NT2/D1 (cell line): Measurements from ENCODE around the gene MAGI1.

Experiments used
- DNase-seq: peaks from one replicate; pipeline ENCODE4 v3.0.0-alpha.2; 2011; ENCODE audit warnings: low read depth, low spot score
- H3K27me3 ChIP-seq: 2 replicates; pipeline ENCODE4 v1.6.0; 2011; ENCODE audit warnings: mild to moderate bottlenecking; ENCODE audit not compliant: insufficient read length, insufficient read depth
- H3K36me3 ChIP-seq: 2 replicates; pipeline ENCODE4 v1.6.1; 2011; ENCODE audit warnings: mild to moderate bottlenecking, low read length, mixed read lengths; ENCODE audit not compliant: insufficient read depth, insufficient read length
- H3K4me1 ChIP-seq: 2 replicates; pipeline ENCODE4 v1.5.1; 2011; ENCODE audit not compliant: insufficient read depth, insufficient read length
- H3K4me3 ChIP-seq: 2 replicates; pipeline ENCODE4 v1.5.1; 2011; ENCODE audit warnings: low read depth; ENCODE audit not compliant: insufficient read length
- H3K9ac ChIP-seq: 2 replicates; pipeline ENCODE4 v1.6.0; 2011; ENCODE audit warnings: low read depth; ENCODE audit not compliant: insufficient read length
- H3K9me3 ChIP-seq: 2 replicates; pipeline ENCODE4 v1.5.1; 2011; ENCODE audit warnings: mild to moderate bottlenecking, low read length; ENCODE audit not compliant: insufficient read depth
- SUZ12 ChIP-seq: IDR thresholded peaks from 2 replicates; pipeline ENCODE4 v1.6.1; 2011; ENCODE audit not compliant: insufficient read length, insufficient read depth; ENCODE audit errors: extremely low read depth
- YY1 ChIP-seq: IDR thresholded peaks from 2 replicates; pipeline ENCODE4 v1.6.1; 2011; ENCODE audit not compliant: insufficient read length, insufficient read depth
- ZNF274 ChIP-seq: IDR thresholded peaks from 2 replicates; pipeline ENCODE4 v1.6.1; 2011; ENCODE audit warnings: mild to moderate bottlenecking, low read depth, low read length

Gene MAGI1

DNA sequence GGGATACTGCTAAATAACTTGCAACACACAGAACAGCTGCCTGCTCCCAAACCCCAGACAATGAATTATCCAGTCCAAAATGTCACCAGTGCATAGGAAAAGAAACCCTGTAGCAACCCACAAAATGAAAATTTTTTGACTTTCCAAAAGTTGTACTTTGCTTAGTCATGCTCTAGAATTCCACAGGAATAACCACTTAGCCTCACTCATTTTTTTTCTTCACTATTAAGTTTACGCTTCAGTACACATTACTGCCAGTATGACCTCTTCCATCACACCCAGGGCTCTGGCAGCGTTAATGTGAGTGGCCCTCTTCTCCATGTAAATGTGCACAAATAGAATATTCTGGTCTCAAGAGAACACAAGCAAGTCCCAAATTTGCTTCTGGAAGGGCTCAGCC lies 259.8 kb downstream of the MAGI1 start:
- H3K36me3 ChIP-seq, result no peaks in the 10 kb centered on the region
- no peaks in the 10 kb centered on the region for H3K27me3 ChIP-seq
- no peak for DNase-seq
- H3K9me3 ChIP-seq, result no peaks in the 10 kb centered on the region
- no peak overlapping the region for H3K4me3 ChIP-seq
- TF ChIP-seq YY1 (no peak), SUZ12 (no peak), ZNF274 (no peak)
- peaks cover 4% of the 10 kb centered on the region for H3K4me1 ChIP-seq
- no peak overlapping the region for H3K9ac ChIP-seq

DNA sequence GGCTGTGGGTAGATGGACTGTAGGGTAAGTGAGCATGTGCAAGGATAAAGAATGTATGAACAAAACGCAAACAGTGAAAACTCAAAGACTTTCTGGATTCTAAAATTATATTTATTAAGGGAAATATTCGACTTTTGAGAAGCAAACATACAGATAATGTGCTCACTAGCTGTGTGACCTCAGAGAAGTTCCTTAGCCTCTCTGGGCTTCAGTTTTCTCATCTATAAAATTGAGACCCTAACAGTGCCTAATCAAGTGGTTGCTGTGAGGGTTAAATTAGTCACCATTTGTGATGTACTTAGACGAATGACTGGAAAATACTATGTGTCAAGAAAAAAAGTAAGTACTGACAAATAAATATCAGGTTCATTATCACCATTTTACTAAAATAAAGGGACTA lies 261.7 kb downstream of the MAGI1 start:
- Histone ChIP-seq H3K9ac (no peak overlapping the region), H3K27me3 (no peaks in the 10 kb centered on the region), H3K36me3 (no peaks in the 10 kb centered on the region), H3K4me1 (peaks cover 4% of the 10 kb centered on the region), H3K9me3 (no peaks in the 10 kb centered on the region), H3K4me3 (no peak overlapping the region)
- DNase-seq, result no peak
- TF ChIP-seq SUZ12, result no peak
- TF ChIP-seq ZNF274, result no peak
- no peak for TF ChIP-seq YY1

DNA sequence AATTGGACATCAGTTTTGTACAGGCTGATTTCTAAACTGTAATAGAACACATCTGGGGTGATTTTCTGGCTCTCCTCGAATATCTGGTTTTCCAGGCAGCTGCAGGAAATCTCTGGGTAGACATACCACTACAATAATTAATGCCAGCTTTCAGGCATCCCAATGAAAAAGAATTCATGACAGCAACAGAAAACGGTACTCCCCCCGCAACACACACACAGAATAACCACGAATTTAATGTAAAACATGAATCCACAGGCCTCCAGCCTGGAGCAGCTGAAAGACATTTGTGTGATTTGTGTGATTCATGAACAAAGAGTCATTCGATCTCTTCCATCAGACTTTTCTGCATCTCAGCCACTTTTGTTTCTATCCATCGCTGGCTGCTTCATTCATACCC lies 262.2 kb downstream of the MAGI1 start:
- Histone ChIP-seq H3K36me3 (no peaks in the 10 kb centered on the region), H3K4me1 (peaks cover 4% of the 10 kb centered on the region), H3K4me3 (no peak overlapping the region), H3K27me3 (no peaks in the 10 kb centered on the region), H3K9me3 (no peaks in the 10 kb centered on the region), H3K9ac (no peak overlapping the region)
- no peak for DNase-seq
- TF ChIP-seq ZNF274 (no peak), YY1 (no peak), SUZ12 (no peak)

DNA sequence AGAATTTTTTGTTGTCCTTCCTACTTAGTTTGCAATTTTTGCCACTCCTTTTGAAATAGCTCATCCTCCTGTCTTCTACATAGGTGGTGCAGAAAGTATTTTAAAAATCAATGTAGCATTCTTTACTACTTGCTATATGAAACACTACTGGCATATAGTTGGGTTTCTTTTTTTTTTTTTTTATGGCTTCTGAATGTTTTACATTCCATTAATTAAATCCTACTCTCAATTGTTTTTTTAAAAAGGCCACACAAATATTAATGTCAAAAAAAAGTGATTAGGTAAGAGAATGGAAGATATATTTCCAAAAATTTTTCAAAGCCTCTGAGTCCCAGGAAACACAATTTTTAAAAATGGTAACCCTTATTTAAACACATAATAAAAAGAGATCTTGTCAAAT lies 262.6 kb downstream of the MAGI1 start:
- H3K36me3 ChIP-seq, result no peaks in the 10 kb centered on the region
- H3K27me3 ChIP-seq, result no peaks in the 10 kb centered on the region
- H3K9ac ChIP-seq, result no peak overlapping the region
- no peaks in the 10 kb centered on the region for H3K9me3 ChIP-seq
- peaks cover 4% of the 10 kb centered on the region for H3K4me1 ChIP-seq
- no peak for TF ChIP-seq ZNF274
- TF ChIP-seq YY1, result no peak
- no peak for TF ChIP-seq SUZ12
- DNase-seq, result no peak
- H3K4me3 ChIP-seq, result no peak overlapping the region

DNA sequence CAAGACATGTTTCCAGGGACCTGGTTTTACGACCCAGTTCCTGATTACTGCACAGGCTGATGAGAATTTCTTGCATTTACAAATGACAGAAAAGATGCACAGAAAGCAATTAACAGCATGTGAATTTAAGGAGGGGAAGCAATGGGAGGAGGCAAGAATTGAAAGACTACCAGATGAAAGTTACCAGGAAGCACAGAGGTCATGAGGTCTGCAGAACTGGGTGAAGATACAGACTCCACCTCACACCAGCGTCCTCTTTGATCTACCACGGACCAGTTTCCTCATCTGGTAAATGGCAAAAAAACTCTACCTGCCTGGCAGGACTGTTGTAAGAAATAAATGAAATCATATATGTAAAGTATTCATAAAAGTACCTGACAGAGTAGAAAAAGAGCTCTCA lies 266.0 kb downstream of the MAGI1 start:
- Histone ChIP-seq H3K4me3 (no peak overlapping the region), H3K27me3 (no peaks in the 10 kb centered on the region), H3K9me3 (no peaks in the 10 kb centered on the region), H3K4me1 (no peaks in the 10 kb centered on the region), H3K36me3 (no peaks in the 10 kb centered on the region), H3K9ac (no peak overlapping the region)
- TF ChIP-seq SUZ12, result no peak
- TF ChIP-seq YY1, result no peak
- TF ChIP-seq ZNF274, result no peak
- no peak for DNase-seq

DNA sequence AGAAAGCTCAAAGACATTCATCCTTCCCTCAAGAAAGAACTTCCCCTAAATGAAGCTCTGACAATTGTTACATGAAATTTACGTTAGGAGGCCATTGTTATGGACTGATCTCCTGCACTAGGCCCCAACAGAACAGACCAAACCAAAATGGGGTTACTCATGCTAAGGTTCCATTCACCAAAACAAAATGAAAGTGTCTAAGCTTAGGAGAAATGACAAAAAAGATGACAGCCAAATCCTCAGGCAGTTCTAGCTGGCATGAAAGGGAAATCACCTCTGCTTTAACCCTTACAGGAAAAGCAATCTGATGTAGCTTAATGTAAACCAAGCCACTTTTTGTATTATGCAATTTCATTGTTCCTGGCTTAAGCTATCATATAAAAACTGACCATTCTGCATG lies 271.2 kb downstream of the MAGI1 start:
- no peak for DNase-seq
- no peak overlapping the region for H3K4me3 ChIP-seq
- H3K36me3 ChIP-seq, result no peaks in the 10 kb centered on the region
- no peaks in the 10 kb centered on the region for H3K27me3 ChIP-seq
- no peaks in the 10 kb centered on the region for H3K4me1 ChIP-seq
- no peak overlapping the region for H3K9ac ChIP-seq
- no peaks in the 10 kb centered on the region for H3K9me3 ChIP-seq
- TF ChIP-seq YY1 (no peak), SUZ12 (no peak), ZNF274 (no peak)

DNA sequence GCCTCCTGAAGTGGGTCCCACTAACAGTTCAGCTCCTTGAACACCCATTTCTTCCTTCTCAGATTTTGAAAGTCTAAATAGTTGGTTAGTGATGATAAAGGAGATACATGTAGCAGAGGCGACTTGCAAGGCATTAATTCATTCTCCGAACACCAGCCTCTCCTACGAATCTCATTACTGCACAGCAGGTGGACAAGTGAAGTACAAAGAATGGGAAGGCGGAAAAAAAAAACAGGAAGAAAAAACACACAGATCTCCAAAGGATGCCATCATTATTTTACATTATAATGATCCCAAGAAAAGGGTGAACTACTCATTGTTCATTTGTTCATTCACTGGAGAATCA lies 276.5 kb downstream of the MAGI1 start:
- Histone ChIP-seq H3K4me1 (peaks cover 4% of the 10 kb centered on the region), H3K36me3 (no peaks in the 10 kb centered on the region), H3K27me3 (no peaks in the 10 kb centered on the region), H3K9ac (no peak overlapping the region), H3K9me3 (no peaks in the 10 kb centered on the region), H3K4me3 (no peak overlapping the region)
- TF ChIP-seq SUZ12, result no peak
- no peak for TF ChIP-seq YY1
- TF ChIP-seq ZNF274, result no peak
- peak; percentile 33 for DNase-seq
